Central memory CD4-positive, alpha-beta T cell (primary cell): ENCODE data around the gene LIF.
"Not testable (repeated sequence)": the region's sequence is repeated elsewhere in the genome, so short reads cannot be mapped to it uniquely, and the experiment has no call there.

ENCODE experiments used
- DNase-seq: peaks from one replicate; pipeline ENCODE4 v3.0.0; 2022

LIF gene

GRCh38 chr22:30205281-30206115 lies 41.1 kb downstream of the LIF start:
- no peak for DNase-seq

GRCh38 chr22:30204742-30205111 lies 41.8 kb downstream of the LIF start:
- no peak for DNase-seq

- no peak for DNase-seq
These were observed 42.4 kb downstream of the LIF start for GRCh38 chr22:30204015-30204741.

GRCh38 chr22:30202531-30203006 lies 44.0 kb downstream of the LIF start:
- no peak for DNase-seq

GRCh38 chr22:30201945-30202344 lies 44.6 kb downstream of the LIF start:
- no peak for DNase-seq

GRCh38 chr22:30200905-30201304 lies 45.7 kb downstream of the LIF start:
- DNase-seq, result not testable (repeated sequence)

GRCh38 chr22:30198921-30199320 lies 47.6 kb downstream of the LIF start:
- no peak for DNase-seq

GRCh38 chr22:30198152-30198825 lies 48.3 kb downstream of the LIF start:
- DNase-seq, result no peak

GRCh38 chr22:30197389-30197788 lies 49.2 kb downstream of the LIF start:
- no peak for DNase-seq

- DNase-seq, result no peak
These were observed 49.7 kb downstream of the LIF start for GRCh38 chr22:30196880-30197336.

- DNase-seq, result peak; percentile 53
These were observed 50.2 kb downstream of the LIF start for GRCh38 chr22:30196141-30196879.

GRCh38 chr22:30195245-30196140 lies 51.1 kb downstream of the LIF start:
- no peak for DNase-seq

- DNase-seq, result no peak
These were observed 53.4 kb downstream of the LIF start for GRCh38 chr22:30193031-30193775.

- DNase-seq, result no peak
These were observed 54.1 kb downstream of the LIF start for GRCh38 chr22:30192427-30192826.

- no peak for DNase-seq
These were observed 55.4 kb downstream of the LIF start for GRCh38 chr22:30191040-30191701.

GRCh38 chr22:30190574-30190973 lies 56.0 kb downstream of the LIF start:
- DNase-seq, result no peak
